GM23338 (cell line): ENCODE results near the gene RAB11FIP2. TPM values are rescaled to one million over a fixed set of nuclear protein-coding genes. Genes with fewer than 3 reads are reported as not detected.

Source experiments
- ATAC-seq: fragments of 200-7000 bp; cut with Tn5 transposase; 3 replicates; pipeline ENCODE4 v1.9.1; 2020
- DNase-seq: peaks from one replicate; pipeline ENCODE4 v3.0.0-alpha.2; 2015; ENCODE audit warnings: low spot score
- H2AFZ ChIP-seq: fragments of 200-600 bp; sonication (generic); 2 replicates; pipeline ENCODE4 v1.8.0; 2016; ENCODE audit warnings: antibody characterized with exemption, mild to moderate bottlenecking, moderate library complexity
- H3F3A ChIP-seq: fragments of 200-600 bp; sonication (generic); replicated peaks from 2 replicates; pipeline ENCODE4 v1.8.0; 2017; ENCODE audit warnings: antibody characterized with exemption, mixed run types, low read depth
- H3K27ac ChIP-seq: fragments of 200-600 bp; sonication (generic); 2 replicates; pipeline ENCODE4 v1.6.1; 2016; ENCODE audit warnings: low read depth
- H3K27me3 ChIP-seq: fragments of 200-600 bp; sonication (generic); 2 replicates; pipeline ENCODE4 v1.8.0; 2016; ENCODE audit warnings: mild to moderate bottlenecking, mixed run types, moderate library complexity; ENCODE audit not compliant: insufficient read depth
- H3K36me3 ChIP-seq: fragments of 200-600 bp; sonication (generic); 2 replicates; pipeline ENCODE4 v1.8.0; 2016; ENCODE audit warnings: mild to moderate bottlenecking; ENCODE audit not compliant: insufficient read depth
- H3K4me1 ChIP-seq: fragments of 200-600 bp; sonication (generic); 2 replicates; pipeline ENCODE4 v1.8.0; 2016; ENCODE audit warnings: mild to moderate bottlenecking, moderate library complexity; ENCODE audit not compliant: insufficient read depth
- H3K4me2 ChIP-seq: fragments of 200-600 bp; sonication (generic); 2 replicates; pipeline ENCODE4 v1.7.1; 2017; ENCODE audit warnings: mixed run types
- H3K4me3 ChIP-seq: fragments of 200-600 bp; sonication (generic); 2 replicates; pipeline ENCODE4 v1.6.1; 2016; ENCODE audit warnings: mixed run types
- H3K79me2 ChIP-seq: fragments of 200-600 bp; sonication (generic); replicated peaks from 2 replicates; pipeline ENCODE4 v1.8.0; 2017; ENCODE audit warnings: mild to moderate bottlenecking; ENCODE audit not compliant: insufficient read depth
- H3K9me2 ChIP-seq: fragments of 200-600 bp; sonication (generic); 2 replicates; pipeline ENCODE4 v1.8.0; 2017; ENCODE audit not compliant: insufficient read depth
- H4K20me1 ChIP-seq: fragments of 200-600 bp; sonication (generic); replicated peaks from 2 replicates; pipeline ENCODE4 v1.8.0; 2017; ENCODE audit warnings: mild to moderate bottlenecking; ENCODE audit not compliant: insufficient read depth
- H3K27ac Mint-ChIP-seq: 2 replicates; pipeline ENCODE4 v1.8.0; 2020; ENCODE audit warnings: inconsistent platforms, mild to moderate bottlenecking, moderate library complexity, mixed read lengths
- H3K27me3 Mint-ChIP-seq: 3 replicates; pipeline ENCODE4 v1.8.0; 2022; ENCODE audit warnings: low read depth, mild to moderate bottlenecking, moderate library complexity, mixed read lengths, inconsistent platforms; ENCODE audit not compliant: insufficient read depth, poor library complexity
- H3K36me3 Mint-ChIP-seq: 3 replicates; pipeline ENCODE4 v1.8.0; 2021; ENCODE audit warnings: low read depth, mild to moderate bottlenecking, inconsistent platforms, moderate library complexity, mixed read lengths
- H3K4me1 Mint-ChIP-seq: 3 replicates; pipeline ENCODE4 v1.8.0; 2020; ENCODE audit warnings: mild to moderate bottlenecking, inconsistent platforms, mixed read lengths
- H3K4me3 Mint-ChIP-seq: 3 replicates; pipeline ENCODE4 v1.8.0; 2021; ENCODE audit warnings: moderate library complexity, mild to moderate bottlenecking, inconsistent platforms, mixed read lengths
- H3K9me3 Mint-ChIP-seq: 3 replicates; pipeline ENCODE4 v1.8.0; 2020; ENCODE audit warnings: moderate library complexity, mild to moderate bottlenecking, inconsistent platforms, mixed read lengths
- CREB1 ChIP-seq: fragments of 250-450 bp; sonication (Bioruptor Pico); IDR thresholded peaks from 2 replicates; pipeline ENCODE4 v1.5.0; 2020; ENCODE audit warnings: low read depth, mild to moderate bottlenecking, moderate library complexity
- CTCF ChIP-seq, 2 experiments: fragments of 200-600 bp in 1 of 2; sonication (generic) in 1 of 2; conservative IDR thresholded peaks; 2 replicates each; pipeline versions ENCODE4 v1.5.1 to v1.6.1; 2016 to 2017; ENCODE audit warnings: antibody characterized with exemption in 2 of 2, low read depth in 2 of 2, mild to moderate bottlenecking in 2 of 2, moderate library complexity in 1 of 2
- ETS1 ChIP-seq: IDR thresholded peaks from 2 replicates; pipeline ENCODE4 v1.6.1; 2016; ENCODE audit warnings: antibody characterized with exemption
- EZH2 ChIP-seq: fragments of 200-600 bp; sonication (generic); IDR thresholded peaks from one replicate; pipeline ENCODE4 v1.8.0; 2017; ENCODE audit warnings: antibody characterized with exemption, mild to moderate bottlenecking, low read depth; ENCODE audit not compliant: unreplicated experiment
- EZH2phosphoT487 ChIP-seq: fragments of 200-600 bp; sonication (generic); IDR thresholded peaks from one replicate; pipeline ENCODE4 v1.8.1; 2018; ENCODE audit warnings: antibody characterized with exemption; ENCODE audit not compliant: unreplicated experiment
- JUNB ChIP-seq: IDR thresholded peaks from one replicate; pipeline ENCODE4 v1.6.1; 2016; ENCODE audit warnings: antibody characterized with exemption; ENCODE audit not compliant: unreplicated experiment
- NANOG ChIP-seq: IDR thresholded peaks from 2 replicates; pipeline ENCODE4 v1.6.1; 2016; ENCODE audit warnings: antibody characterized with exemption, borderline replicate concordance
- POLR2AphosphoS5 ChIP-seq: IDR thresholded peaks from 2 replicates; pipeline ENCODE4 v1.6.1; 2016; ENCODE audit warnings: antibody characterized with exemption, low read depth
- REST ChIP-seq: IDR thresholded peaks from one replicate; pipeline ENCODE4 v1.6.1; 2018; ENCODE audit warnings: antibody characterized with exemption; ENCODE audit not compliant: unreplicated experiment
- STAT1 ChIP-seq: IDR thresholded peaks from one replicate; pipeline ENCODE4 v1.6.1; 2016; ENCODE audit warnings: antibody characterized with exemption; ENCODE audit not compliant: unreplicated experiment
- ZNF114 ChIP-seq: fragments of 250-450 bp; sonication (Bioruptor Pico); IDR thresholded peaks from 2 replicates; pipeline ENCODE4 v1.5.0; 2020; ENCODE audit warnings: mild to moderate bottlenecking, moderate library complexity
- ZNF331 ChIP-seq: fragments of 250-450 bp; sonication (Bioruptor Pico); IDR thresholded peaks from 2 replicates; pipeline ENCODE4 v1.5.0; 2020; ENCODE audit warnings: low read depth, mild to moderate bottlenecking, moderate library complexity
- ZNF462 ChIP-seq: fragments of 250-450 bp; sonication (Bioruptor Pico); IDR thresholded peaks from 2 replicates; pipeline ENCODE4 v1.5.0; 2020; ENCODE audit warnings: mild to moderate bottlenecking, moderate library complexity
- polyA plus RNA-seq: library from polyadenylated mRNA; unstranded; fragments of >200 nt; fragmentation: Nextera tagmentation; extraction: Ambion mirVana; gene quantifications from 2 replicates; pipeline ENCODE4 v1.2.1, GENCODE V29; 2016
- total RNA-seq: library from RNA; depleted of rRNA; stranded (reverse); fragments of >200 nt; shearing (Covaris generic); gene quantifications from 2 replicates; pipeline ENCODE4 v1.2.3, GENCODE V29; 2014

Gene RAB11FIP2
- total and polyA plus RNA-seq, 2 experiments from 2014 or later: 16.1 to 17.6 TPM

- H3K36me3 ChIP-seq: no peaks in the 10 kb centered on the region
- no peak overlapping the region for H2AFZ ChIP-seq
- no peaks in the 10 kb centered on the region for H4K20me1 ChIP-seq
- H3K4me1 ChIP-seq: peaks cover 20% of the 10 kb centered on the region
- Mint-ChIP-seq H3K4me3 (no peak overlapping the region), H3K36me3 (no peaks in the 10 kb centered on the region), H3K4me1 (peaks cover 29% of the 10 kb centered on the region), H3K9me3 (no peaks in the 10 kb centered on the region), H3K27ac (no peak overlapping the region), H3K27me3 (no peaks in the 10 kb centered on the region)
- H3K9me2 ChIP-seq: no peaks in the 10 kb centered on the region
- H3F3A ChIP-seq: no peaks in the 10 kb centered on the region
- TF ChIP-seq EZH2 (no peak), ZNF462 (CRISPR knock-in tag) (no peak), REST (no peak), EZH2phosphoT487 (no peak), ZNF331 (no peak), STAT1 (no peak), NANOG (no peak), POLR2AphosphoS5 (no peak), ZNF114 (CRISPR knock-in tag) (no peak), JUNB (no peak), CTCF (conservative IDR thresholded peaks at IDR 0.05; ENCODE audit: low read depth in 2 of 2) (no peak), ETS1 (no peak), CREB1 (CRISPR knock-in tag) (no peak)
- H3K79me2 ChIP-seq: no peaks in the 10 kb centered on the region
- ATAC-seq (no peak), DNase-seq (no peak)
- no peak overlapping the region for H3K4me2 ChIP-seq
- no peaks in the 10 kb centered on the region for H3K27me3 ChIP-seq
- no peak overlapping the region for H3K27ac ChIP-seq
- H3K4me3 ChIP-seq: no peak overlapping the region
These were observed 11.9 kb downstream of the RAB11FIP2 start for GRCh38 chr10:118034791-118035261.
